ENCODE data around the gene POU3F4. TPM values are rescaled to one million over a fixed set of nuclear protein-coding genes. Genes with fewer than 3 reads are reported as not detected.

POU3F4 gene
- total RNA-seq, 1 experiment from 2014 or later, result not detected

DNA sequence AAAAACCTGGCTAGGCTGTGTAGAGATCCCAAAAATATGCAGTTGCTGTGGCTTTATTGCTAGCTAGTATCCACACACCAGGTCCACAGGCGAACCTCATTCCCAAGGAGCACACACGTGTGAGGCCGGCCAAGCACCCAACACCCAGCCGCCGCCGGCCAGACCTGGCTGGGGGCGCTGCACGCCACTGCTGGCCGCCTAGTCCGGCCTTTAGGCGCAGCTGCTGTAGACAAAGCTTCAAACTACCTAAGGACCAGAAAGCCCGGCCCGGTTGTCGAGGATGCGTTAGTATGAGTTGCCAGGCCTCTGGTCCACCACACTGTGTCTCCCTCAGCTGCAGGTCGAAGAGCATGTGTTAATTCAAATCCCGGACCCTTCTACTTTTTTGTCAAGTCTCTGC is 3.1 kb downstream of the POU3F4 start:
- H3K4me1 Mint-ChIP-seq (ENCODE audit: low read depth, unreplicated experiment), result no peaks in the 10 kb centered on the region
- POLR2A ChIA-PET, result no interaction called here
- H3K36me3 Mint-ChIP-seq (ENCODE audit: insufficient read depth, unreplicated experiment), result no peaks in the 10 kb centered on the region
- DNase-seq, result no peak
- CTCF ChIA-PET, result no interaction called here
- no peaks in the 10 kb centered on the region for H3K36me3 ChIP-seq (ENCODE audit: control insufficient read depth, insufficient read depth, low read length)
- intact Hi-C loops (cut with micrococcal nuclease; ENCODE audit: unreplicated experiment), result no loop called here
- H3K9me3 Mint-ChIP-seq (ENCODE audit: unreplicated experiment), result no peaks in the 10 kb centered on the region
- BruUV-seq (replicated peaks), result no TSS peak
- H3K4me3 ChIP-seq (ENCODE audit: low read depth, low read length), result no peak overlapping the region
- peaks cover 2% of the 10 kb centered on the region for H3K27me3 Mint-ChIP-seq (ENCODE audit: insufficient read depth, unreplicated experiment)
- H3K27ac Mint-ChIP-seq (ENCODE audit: unreplicated experiment), result no peak overlapping the region
- no peaks in the 10 kb centered on the region for H3K9me3 ChIP-seq
- no peaks in the 10 kb centered on the region for H3K4me1 ChIP-seq
- H3K4me3 Mint-ChIP-seq (ENCODE audit: unreplicated experiment), result no peak overlapping the region
- TF ChIP-seq, protein P1, sequence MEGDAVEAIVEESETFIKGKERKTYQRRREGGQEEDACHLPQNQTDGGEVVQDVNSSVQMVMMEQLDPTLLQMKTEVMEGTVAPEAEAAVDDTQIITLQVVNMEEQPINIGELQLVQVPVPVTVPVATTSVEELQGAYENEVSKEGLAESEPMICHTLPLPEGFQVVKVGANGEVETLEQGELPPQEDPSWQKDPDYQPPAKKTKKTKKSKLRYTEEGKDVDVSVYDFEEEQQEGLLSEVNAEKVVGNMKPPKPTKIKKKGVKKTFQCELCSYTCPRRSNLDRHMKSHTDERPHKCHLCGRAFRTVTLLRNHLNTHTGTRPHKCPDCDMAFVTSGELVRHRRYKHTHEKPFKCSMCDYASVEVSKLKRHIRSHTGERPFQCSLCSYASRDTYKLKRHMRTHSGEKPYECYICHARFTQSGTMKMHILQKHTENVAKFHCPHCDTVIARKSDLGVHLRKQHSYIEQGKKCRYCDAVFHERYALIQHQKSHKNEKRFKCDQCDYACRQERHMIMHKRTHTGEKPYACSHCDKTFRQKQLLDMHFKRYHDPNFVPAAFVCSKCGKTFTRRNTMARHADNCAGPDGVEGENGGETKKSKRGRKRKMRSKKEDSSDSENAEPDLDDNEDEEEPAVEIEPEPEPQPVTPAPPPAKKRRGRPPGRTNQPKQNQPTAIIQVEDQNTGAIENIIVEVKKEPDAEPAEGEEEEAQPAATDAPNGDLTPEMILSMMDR (IDR thresholded peaks at IDR 0.05; ENCODE audit: insufficient read depth in 1 of 2, low read depth in 1 of 2, low read length in 1 of 2, severe bottlenecking in 1 of 2, unreplicated experiment in 1 of 2), result no peak
- H3K27me3 ChIP-seq (replicated peaks; ENCODE audit: control insufficient read depth, insufficient read depth, low read length), result no peaks in the 10 kb centered on the region

DNA sequence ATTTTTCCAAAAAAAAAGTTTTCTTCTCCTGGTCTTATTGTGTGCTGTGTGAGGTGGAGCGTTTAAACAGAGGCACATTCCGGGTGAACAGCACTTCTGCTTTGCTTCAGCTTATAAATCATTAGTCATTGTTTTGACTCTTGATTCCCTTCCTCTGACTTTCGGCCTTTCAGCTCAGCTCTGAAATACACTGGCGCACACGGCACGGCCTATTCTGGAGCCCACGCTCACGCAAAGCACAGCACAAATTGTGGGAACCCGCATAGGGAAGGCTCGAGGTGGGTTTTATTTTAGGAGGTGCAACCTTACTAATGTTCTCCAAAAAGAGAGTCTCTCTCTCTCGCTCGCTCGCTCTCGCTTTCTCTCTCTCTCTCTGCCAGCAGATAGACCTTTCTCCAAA is 4.0 kb downstream of the POU3F4 start:
- Mint-ChIP-seq H3K27me3 (ENCODE audit: insufficient read depth, unreplicated experiment) (peaks cover 2% of the 10 kb centered on the region), H3K9me3 (ENCODE audit: unreplicated experiment) (no peaks in the 10 kb centered on the region), H3K4me1 (ENCODE audit: low read depth, unreplicated experiment) (no peaks in the 10 kb centered on the region), H3K4me3 (ENCODE audit: unreplicated experiment) (no peak overlapping the region), H3K27ac (ENCODE audit: unreplicated experiment) (no peak overlapping the region), H3K36me3 (ENCODE audit: insufficient read depth, unreplicated experiment) (no peaks in the 10 kb centered on the region)
- no peaks in the 10 kb centered on the region for H3K9me3 ChIP-seq
- no peaks in the 10 kb centered on the region for H3K4me1 ChIP-seq
- TF ChIP-seq, protein P1 (IDR thresholded peaks at IDR 0.05; ENCODE audit: insufficient read depth in 1 of 2, low read depth in 1 of 2, low read length in 1 of 2, severe bottlenecking in 1 of 2, unreplicated experiment in 1 of 2), result no peak
- H3K27me3 ChIP-seq (replicated peaks; ENCODE audit: control insufficient read depth, insufficient read depth, low read length), result no peaks in the 10 kb centered on the region
- intact Hi-C loops (cut with micrococcal nuclease; ENCODE audit: unreplicated experiment), result no loop called here
- DNase-seq, result no peak
- no peak overlapping the region for H3K4me3 ChIP-seq (ENCODE audit: low read depth, low read length)
- CTCF ChIA-PET, result no interaction called here
- POLR2A ChIA-PET, result no interaction called here
- BruUV-seq (replicated peaks), result no TSS peak
- no peaks in the 10 kb centered on the region for H3K36me3 ChIP-seq (ENCODE audit: control insufficient read depth, insufficient read depth, low read length)

GRCh38 chrX:83516597-83516996 is 8.5 kb downstream of the POU3F4 start:
- Mint-ChIP-seq H3K9me3 (ENCODE audit: unreplicated experiment) (no peaks in the 10 kb centered on the region), H3K36me3 (ENCODE audit: insufficient read depth, unreplicated experiment) (no peaks in the 10 kb centered on the region), H3K27ac (ENCODE audit: unreplicated experiment) (no peak overlapping the region), H3K4me1 (ENCODE audit: low read depth, unreplicated experiment) (no peaks in the 10 kb centered on the region), H3K27me3 (ENCODE audit: insufficient read depth, unreplicated experiment) (no peaks in the 10 kb centered on the region), H3K4me3 (ENCODE audit: unreplicated experiment) (no peak overlapping the region)
- DNase-seq, result no peak
- intact Hi-C loops (cut with micrococcal nuclease; ENCODE audit: unreplicated experiment), result no loop called here
- no peaks in the 10 kb centered on the region for H3K9me3 ChIP-seq
- POLR2A ChIA-PET, result no interaction called here
- no peaks in the 10 kb centered on the region for H3K4me1 ChIP-seq
- no peak overlapping the region for H3K4me3 ChIP-seq (ENCODE audit: low read depth, low read length)
- no peaks in the 10 kb centered on the region for H3K36me3 ChIP-seq (ENCODE audit: control insufficient read depth, insufficient read depth, low read length)
- no TSS peak for BruUV-seq (replicated peaks)
- TF ChIP-seq, protein P1 (IDR thresholded peaks at IDR 0.05; ENCODE audit: insufficient read depth in 1 of 2, low read depth in 1 of 2, low read length in 1 of 2, severe bottlenecking in 1 of 2, unreplicated experiment in 1 of 2), result no peak
- no peaks in the 10 kb centered on the region for H3K27me3 ChIP-seq (replicated peaks; ENCODE audit: control insufficient read depth, insufficient read depth, low read length)
- CTCF ChIA-PET, result no interaction called here

All from Caco-2 (cell line).